HepG2 (cell line): ENCODE results near the gene AEBP1. TPM values are rescaled to one million over a fixed set of nuclear protein-coding genes. Genes with fewer than 3 reads are reported as not detected.

Experiments used
- ATAC-seq: fragments of 200-7000 bp; cut with Tn5 transposase; 3 replicates; pipeline ENCODE4 v1.9.1; 2020; ENCODE audit warnings: mild to moderate bottlenecking, moderate library complexity
- BruUV-seq: library from RNA; stranded (reverse); fragments of 400-500 nt; replicated peaks from 2 replicates; lab custom pipeline; 2021; lab: Mats Ljungman, UMichigan
- CTCF ChIA-PET: fragments of 300-600 bp; formaldehyde crosslinking; extraction: SDS; loops from one replicate; lab custom pipeline; 2021; ENCODE audit warnings: low total read pairs, inconsistent platforms, low intra/inter-chr PET ratio; lab: Yijun Ruan, JAX
- POLR2A ChIA-PET: fragments of 350-600 bp; sonication (Branson Sonifier 250); formaldehyde crosslinking; loops from one replicate; lab custom pipeline; 2020; ENCODE audit warnings: antibody characterized with exemption, inconsistent platforms; lab: Yijun Ruan, JAX
- DNase-seq: peaks from one replicate; pipeline ENCODE4 v3.0.0-alpha.2; 2015; ENCODE audit warnings: low spot score
- FAIRE-seq: peaks from 3 replicates; lab custom pipeline; 2011; peaks lifted over from hg19 to GRCh38; lab: Jason Lieb, UNC
- H2AFZ ChIP-seq: one replicate; pipeline ENCODE4 v1.6.1; 2011; ENCODE audit warnings: low read length, inconsistent platforms
- H3K27ac ChIP-seq: fragments of 300-600 bp; 3 replicates; pipeline ENCODE4 v1.8.0; 2011; ENCODE audit warnings: mixed run types, mild to moderate bottlenecking, mixed read lengths, low read length, inconsistent platforms; ENCODE audit not compliant: insufficient read depth; ENCODE audit errors: extremely low read length
- H3K27me3 ChIP-seq, 2 experiments: fragments of 200-600 bp in 1 of 2; 2 replicates in 1 of 2; 3 replicates in 1 of 2; pipeline versions ENCODE4 v1.6.0 to v1.8.0; 2011; ENCODE audit warnings: low read length in 2 of 2, mild to moderate bottlenecking in 2 of 2, moderate library complexity in 2 of 2, inconsistent platforms in 1 of 2; ENCODE audit not compliant: insufficient read depth in 2 of 2, control insufficient read depth in 1 of 2
- H3K36me3 ChIP-seq, 2 experiments: fragments of 200-600 bp in 1 of 2; replicated peaks in 1 of 2; 2 replicates in 1 of 2; 3 replicates in 1 of 2; pipeline versions ENCODE4 v1.5.1 to v1.8.0; 2011; ENCODE audit warnings: low read length in 2 of 2, inconsistent platforms in 1 of 2; ENCODE audit not compliant: insufficient read depth in 2 of 2, control insufficient read depth in 1 of 2
- H3K4me1 ChIP-seq: 2 replicates; pipeline ENCODE4 v1.5.1; 2012; ENCODE audit warnings: low read length, inconsistent platforms; ENCODE audit not compliant: insufficient read depth
- H3K4me2 ChIP-seq: 2 replicates; pipeline ENCODE4 v1.6.0; 2011; ENCODE audit warnings: low read depth, low read length, inconsistent platforms
- H3K4me3 ChIP-seq, 3 experiments: fragments of 200-600 bp in 1 of 3; sonication (generic), shearing (Covaris generic) in 1 of 3; replicated peaks in 1 of 3; 2 replicates each; pipeline ENCODE4 v1.5.1; 2011 to 2016; ENCODE audit warnings: low read length in 3 of 3, inconsistent platforms in 2 of 3, low read depth in 2 of 3, mild to moderate bottlenecking in 2 of 3, control low read depth in 1 of 3, mixed read lengths in 1 of 3; ENCODE audit not compliant: insufficient read depth in 1 of 3
- H3K79me2 ChIP-seq: one replicate; pipeline ENCODE4 v1.6.1; 2011; ENCODE audit warnings: low read length, inconsistent platforms; ENCODE audit not compliant: insufficient read depth
- H3K9ac ChIP-seq: 2 replicates; pipeline ENCODE4 v1.6.0; 2011; ENCODE audit warnings: mild to moderate bottlenecking, low read depth, low read length, inconsistent platforms; ENCODE audit not compliant: insufficient read depth
- H3K9me3 ChIP-seq: 2 replicates; pipeline ENCODE4 v1.5.1; 2012; ENCODE audit warnings: mild to moderate bottlenecking, low read length
- H4K20me1 ChIP-seq: 2 replicates; pipeline ENCODE4 v1.6.0; 2011; ENCODE audit warnings: inconsistent platforms, mild to moderate bottlenecking, low read length, moderate library complexity; ENCODE audit not compliant: insufficient read depth
- FOXK2 ChIP-seq: fragments of 450-650 bp; IDR thresholded peaks from 2 replicates; pipeline ENCODE4 v1.6.1; 2016
- JUNB ChIP-seq: sonication (generic); formaldehyde crosslinking; IDR thresholded peaks from 2 replicates; pipeline ENCODE4 v1.8.0; 2022; ENCODE audit warnings: missing genetic modification reagents, mild to moderate bottlenecking, borderline replicate concordance
- REST ChIP-seq, 2 experiments: IDR thresholded peaks; 2 replicates each; pipeline ENCODE4 v1.6.1; 2011 to 2012; ENCODE audit warnings: low read length in 2 of 2, borderline replicate concordance in 1 of 2, low read depth in 1 of 2, mild to moderate bottlenecking in 1 of 2, moderate library complexity in 1 of 2
- ZHX1 ChIP-seq: sonication (generic); formaldehyde crosslinking; IDR thresholded peaks from 2 replicates; pipeline ENCODE4 v1.8.1; 2022; ENCODE audit warnings: low read depth, mild to moderate bottlenecking, missing genetic modification reagents
- ZNF335 ChIP-seq: sonication (generic); formaldehyde crosslinking; IDR thresholded peaks from 2 replicates; pipeline ENCODE4 v1.4.0; 2020; ENCODE audit warnings: missing genetic modification reagents
- ZNF503 ChIP-seq: sonication (generic); formaldehyde crosslinking; IDR thresholded peaks from 2 replicates; pipeline ENCODE4 v1.4.0; 2020; ENCODE audit warnings: missing genetic modification reagents
- ZNF766 ChIP-seq: sonication (generic); formaldehyde crosslinking; IDR thresholded peaks from 2 replicates; pipeline ENCODE4 v1.5.0; 2020; ENCODE audit warnings: missing genetic modification reagents, borderline replicate concordance
- WGBS: methylation state at CpG from one replicate; pipeline ENCODE4 v1.1.6; 2017; ENCODE audit warnings: low lambda C conversion rate; 5-methylcytosine and 5-hydroxymethylcytosine counted together
- in situ Hi-C: cut with HindIII; loops from 2 replicates; pipeline ENCODE4 v1.10.0; 2017; ENCODE audit warnings: low pct_unique_long_range_greater_than_20kb; ENCODE audit not compliant: extremely low pct_ligation_motif_present
- intact Hi-C: fragments of 100-400 bp; cut with micrococcal nuclease; formaldehyde crosslinking; loops from one replicate; pipeline ENCODE4 v1.10.0; 2022; ENCODE audit not compliant: unreplicated experiment
- polyA plus RNA-seq, 8 experiments: library from polyadenylated mRNA; depleted of rRNA in 3 of 8; stranded (reverse) in 7 of 8; unstranded in 1 of 8; fragments of >200 nt; fragmentation: Illumina TruSeq in 4 of 8; extraction: Trizol in 4 of 8; gene quantifications; 2 replicates each; pipeline versions ENCODE4 v1.2.1 to v1.2.3, GENCODE V29; 2011 to 2016; ENCODE audit warnings: low read depth in 4 of 8, missing spikeins in 1 of 8, mixed read lengths in 1 of 8; ENCODE audit not compliant: insufficient read depth in 1 of 8
- total RNA-seq, 5 experiments: library from RNA; depleted of rRNA; stranded (reverse); fragments of >200 nt; fragmentation: Illumina TruSeq; extraction: Trizol; gene quantifications; 2 replicates each; pipeline ENCODE4 v1.2.3, GENCODE V29; 2016; ENCODE audit warnings: low read depth in 1 of 5
- TF ChIP-seq, protein P1 (sequence below): sonication (generic); formaldehyde crosslinking; IDR thresholded peaks from 2 replicates; pipeline ENCODE4 v1.9.0; 2021; ENCODE audit warnings: missing genetic modification reagents, mild to moderate bottlenecking, borderline replicate concordance
- TF ChIP-seq, protein P2 (sequence below): sonication (generic); formaldehyde crosslinking; IDR thresholded peaks from 2 replicates; pipeline ENCODE4 v1.5.0; 2020; ENCODE audit warnings: missing genetic modification reagents, mild to moderate bottlenecking, borderline replicate concordance
- TF ChIP-seq, protein P3 (sequence below), 2 experiments: sonication (generic) in 1 of 2; formaldehyde crosslinking in 1 of 2; IDR thresholded peaks; 2 replicates each; pipeline versions ENCODE4 v1.5.1 to v1.6.1; 2011 to 2020; ENCODE audit warnings: borderline replicate concordance in 1 of 2, low read depth in 1 of 2, low read length in 1 of 2, mild to moderate bottlenecking in 1 of 2, missing genetic modification reagents in 1 of 2, moderate library complexity in 1 of 2

Gene AEBP1
- total and polyA plus RNA-seq, 2 of the 13 experiments (the other 11 are each of a cell fraction or from before 2014, with no cell fraction given): 0.22 to 0.55 TPM

GRCh38 chr7:44143646-44144250 lies 39.6 kb downstream of the AEBP1 start:
- WGBS: 35% methylated on average over 6 of the region's 6 CpGs
- no peak overlapping the region for H2AFZ ChIP-seq
- CTCF ChIA-PET: no interaction called here
- ATAC-seq (no peak), DNase-seq (no peak), FAIRE-seq (no peak)
- H4K20me1 ChIP-seq: no peaks in the 10 kb centered on the region
- POLR2A ChIA-PET: no interaction called here
- H3K9me3 ChIP-seq: no peaks in the 10 kb centered on the region
- no peak overlapping the region for H3K27ac ChIP-seq
- H3K36me3 ChIP-seq: no peaks in the 10 kb centered on the region
- H3K4me3 ChIP-seq: no peak overlapping the region
- in situ Hi-C loops (no loop called here), intact Hi-C loops (no loop called here)
- H3K79me2 ChIP-seq: no peaks in the 10 kb centered on the region
- no peaks in the 10 kb centered on the region for H3K4me1 ChIP-seq
- BruUV-seq: no TSS peak
- H3K4me2 ChIP-seq: no peak overlapping the region
- peaks cover 0 to 16% of the 10 kb centered on the region in 2 experiments; a peak in 2 of 5 replicates for H3K27me3 ChIP-seq
- H3K9ac ChIP-seq: no peak overlapping the region
- TF ChIP-seq ZNF335 (CRISPR knock-in tag) (no peak), ZHX1 (CRISPR knock-in tag) (no peak), REST (IDR thresholded peaks at IDR 0.05; ENCODE audit: borderline replicate concordance in 1 of 2, low read depth in 1 of 2, low read length in 2 of 2) (no peak), ZNF766 (no peak), ZNF503 (no peak), FOXK2 (no peak), JUNB (no peak)
- TF ChIP-seq, protein P1, sequence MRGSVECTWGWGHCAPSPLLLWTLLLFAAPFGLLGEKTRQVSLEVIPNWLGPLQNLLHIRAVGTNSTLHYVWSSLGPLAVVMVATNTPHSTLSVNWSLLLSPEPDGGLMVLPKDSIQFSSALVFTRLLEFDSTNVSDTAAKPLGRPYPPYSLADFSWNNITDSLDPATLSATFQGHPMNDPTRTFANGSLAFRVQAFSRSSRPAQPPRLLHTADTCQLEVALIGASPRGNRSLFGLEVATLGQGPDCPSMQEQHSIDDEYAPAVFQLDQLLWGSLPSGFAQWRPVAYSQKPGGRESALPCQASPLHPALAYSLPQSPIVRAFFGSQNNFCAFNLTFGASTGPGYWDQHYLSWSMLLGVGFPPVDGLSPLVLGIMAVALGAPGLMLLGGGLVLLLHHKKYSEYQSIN (CRISPR knock-in tag): no peak
- TF ChIP-seq, protein P2, sequence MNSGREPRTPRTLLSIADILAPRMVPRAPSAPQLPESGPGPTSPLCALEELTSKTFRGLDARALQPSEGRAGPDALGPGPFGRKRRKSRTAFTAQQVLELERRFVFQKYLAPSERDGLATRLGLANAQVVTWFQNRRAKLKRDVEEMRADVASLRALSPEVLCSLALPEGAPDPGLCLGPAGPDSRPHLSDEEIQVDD (CRISPR knock-in tag): no peak
- TF ChIP-seq, protein P3, sequence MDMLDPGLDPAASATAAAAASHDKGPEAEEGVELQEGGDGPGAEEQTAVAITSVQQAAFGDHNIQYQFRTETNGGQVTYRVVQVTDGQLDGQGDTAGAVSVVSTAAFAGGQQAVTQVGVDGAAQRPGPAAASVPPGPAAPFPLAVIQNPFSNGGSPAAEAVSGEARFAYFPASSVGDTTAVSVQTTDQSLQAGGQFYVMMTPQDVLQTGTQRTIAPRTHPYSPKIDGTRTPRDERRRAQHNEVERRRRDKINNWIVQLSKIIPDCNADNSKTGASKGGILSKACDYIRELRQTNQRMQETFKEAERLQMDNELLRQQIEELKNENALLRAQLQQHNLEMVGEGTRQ (IDR thresholded peaks at IDR 0.05; ENCODE audit: low read depth, low read length): no peak
- TF ChIP-seq, protein P3 (CRISPR knock-in tag; IDR thresholded peaks at IDR 0.05; ENCODE audit: borderline replicate concordance): no peak
